Nephron progenitor cell (in vitro differentiated cells): ENCODE measurements around the gene FJX1.

Source experiments
- DNase-seq: peaks from one replicate; pipeline ENCODE4 v3.0.0; 2021
- H3K27ac Mint-ChIP-seq: 2 replicates; pipeline ENCODE4 v1.8.0; 2021; ENCODE audit warnings: mild to moderate bottlenecking, moderate library complexity, mixed read lengths
- H3K27me3 Mint-ChIP-seq: 2 replicates; pipeline ENCODE4 v1.8.0; 2021; ENCODE audit warnings: mild to moderate bottlenecking, low read depth, mixed read lengths; ENCODE audit not compliant: poor library complexity
- H3K36me3 Mint-ChIP-seq: 2 replicates; pipeline ENCODE4 v1.8.0; 2021; ENCODE audit warnings: low read depth, mixed read lengths
- H3K4me1 Mint-ChIP-seq: 2 replicates; pipeline ENCODE4 v1.8.0; 2021; ENCODE audit warnings: mixed read lengths
- H3K4me3 Mint-ChIP-seq: 2 replicates; pipeline ENCODE4 v1.8.0; 2021; ENCODE audit warnings: mild to moderate bottlenecking, moderate library complexity, mixed read lengths
- H3K9me3 Mint-ChIP-seq: 2 replicates; pipeline ENCODE4 v1.8.0; 2021; ENCODE audit warnings: mild to moderate bottlenecking, moderate library complexity, mixed read lengths
- TF ChIP-seq, protein P1 (sequence below): fragments of 200-600 bp; sonication (generic); IDR thresholded peaks from 2 replicates; pipeline ENCODE4 v1.5.0; 2021; ENCODE audit warnings: antibody characterized with exemption

Gene FJX1

GRCh38 chr11:35588627-35589026 lies 29.6 kb upstream of the FJX1 start:
- H3K4me3 Mint-ChIP-seq, result no peak overlapping the region
- TF ChIP-seq, protein P1, sequence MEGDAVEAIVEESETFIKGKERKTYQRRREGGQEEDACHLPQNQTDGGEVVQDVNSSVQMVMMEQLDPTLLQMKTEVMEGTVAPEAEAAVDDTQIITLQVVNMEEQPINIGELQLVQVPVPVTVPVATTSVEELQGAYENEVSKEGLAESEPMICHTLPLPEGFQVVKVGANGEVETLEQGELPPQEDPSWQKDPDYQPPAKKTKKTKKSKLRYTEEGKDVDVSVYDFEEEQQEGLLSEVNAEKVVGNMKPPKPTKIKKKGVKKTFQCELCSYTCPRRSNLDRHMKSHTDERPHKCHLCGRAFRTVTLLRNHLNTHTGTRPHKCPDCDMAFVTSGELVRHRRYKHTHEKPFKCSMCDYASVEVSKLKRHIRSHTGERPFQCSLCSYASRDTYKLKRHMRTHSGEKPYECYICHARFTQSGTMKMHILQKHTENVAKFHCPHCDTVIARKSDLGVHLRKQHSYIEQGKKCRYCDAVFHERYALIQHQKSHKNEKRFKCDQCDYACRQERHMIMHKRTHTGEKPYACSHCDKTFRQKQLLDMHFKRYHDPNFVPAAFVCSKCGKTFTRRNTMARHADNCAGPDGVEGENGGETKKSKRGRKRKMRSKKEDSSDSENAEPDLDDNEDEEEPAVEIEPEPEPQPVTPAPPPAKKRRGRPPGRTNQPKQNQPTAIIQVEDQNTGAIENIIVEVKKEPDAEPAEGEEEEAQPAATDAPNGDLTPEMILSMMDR, result no peak
- no peaks in the 10 kb centered on the region for H3K9me3 Mint-ChIP-seq
- no peak for DNase-seq
- no peaks in the 10 kb centered on the region for H3K36me3 Mint-ChIP-seq
- peaks cover 4% of the 10 kb centered on the region for H3K27me3 Mint-ChIP-seq
- no peak overlapping the region for H3K27ac Mint-ChIP-seq
- H3K4me1 Mint-ChIP-seq, result peaks cover 38% of the 10 kb centered on the region

DNA sequence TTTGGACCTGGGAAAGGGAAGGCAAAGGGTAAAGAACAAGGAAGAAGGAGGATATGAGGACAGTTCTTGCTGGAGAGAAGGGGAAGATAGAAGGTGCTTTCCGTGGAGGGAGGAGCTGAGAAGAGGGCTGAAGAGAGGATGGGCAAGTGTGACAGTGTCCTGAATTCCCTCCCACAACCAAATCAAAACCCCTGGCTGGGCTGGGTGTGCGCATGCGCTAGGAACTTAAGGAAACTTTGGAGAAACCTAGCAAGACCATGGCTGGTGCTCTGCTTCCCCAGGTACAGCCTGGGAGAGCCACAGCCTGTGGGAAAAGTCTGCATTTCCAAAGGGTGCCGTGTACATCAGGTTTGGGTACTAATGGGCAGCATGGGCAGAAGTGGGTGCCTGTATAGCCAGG lies 29.0 kb upstream of the FJX1 start:
- Mint-ChIP-seq H3K4me3 (no peak overlapping the region), H3K36me3 (no peaks in the 10 kb centered on the region), H3K27me3 (peaks cover 4% of the 10 kb centered on the region), H3K4me1 (peaks cover 39% of the 10 kb centered on the region), H3K27ac (no peak overlapping the region), H3K9me3 (no peaks in the 10 kb centered on the region)
- DNase-seq, result no peak
- TF ChIP-seq, protein P1, result no peak

GRCh38 chr11:35590412-35590811 lies 27.8 kb upstream of the FJX1 start:
- DNase-seq, result no peak
- H3K27ac Mint-ChIP-seq, result no peak overlapping the region
- peaks cover 4% of the 10 kb centered on the region for H3K27me3 Mint-ChIP-seq
- H3K36me3 Mint-ChIP-seq, result no peaks in the 10 kb centered on the region
- peaks cover 39% of the 10 kb centered on the region for H3K4me1 Mint-ChIP-seq
- peaks cover 11% of the 10 kb centered on the region for H3K9me3 Mint-ChIP-seq
- H3K4me3 Mint-ChIP-seq, result no peak overlapping the region
- TF ChIP-seq, protein P1, result no peak

DNA sequence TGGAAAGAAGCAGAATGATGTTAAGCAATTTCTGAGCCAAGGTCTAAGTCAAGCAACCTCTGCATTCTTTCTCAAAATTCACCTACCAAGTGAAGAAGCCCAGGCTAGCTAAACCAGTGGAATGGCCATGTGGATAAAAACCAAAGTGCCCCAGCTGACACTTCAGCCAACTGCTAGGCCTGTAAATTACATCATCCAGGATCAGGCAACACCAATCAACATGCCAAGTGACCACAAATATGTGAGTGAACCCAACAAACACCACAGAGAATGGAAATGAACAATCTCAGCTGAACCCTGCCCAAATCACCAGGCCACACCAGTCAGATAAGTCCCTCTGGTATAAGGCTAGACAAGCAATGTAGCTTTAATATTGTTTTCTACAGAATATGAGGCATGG lies 25.1 kb upstream of the FJX1 start:
- DNase-seq, result no peak
- no peaks in the 10 kb centered on the region for H3K36me3 Mint-ChIP-seq

GRCh38 chr11:35594680-35595079 lies 23.6 kb upstream of the FJX1 start:
- Mint-ChIP-seq H3K4me1 (peaks cover 6% of the 10 kb centered on the region), H3K36me3 (no peaks in the 10 kb centered on the region), H3K4me3 (no peak overlapping the region), H3K27ac (peak overlapping the region; percentile 56), H3K9me3 (peaks cover 22% of the 10 kb centered on the region), H3K27me3 (peaks cover 4% of the 10 kb centered on the region)
- TF ChIP-seq, protein P1, result no peak
- no peak for DNase-seq

More for the DNA sequence above, 25.1 kb upstream of the FJX1 start:
- peaks cover 14% of the 10 kb centered on the region for H3K4me1 Mint-ChIP-seq
- H3K27ac Mint-ChIP-seq, result no peak overlapping the region
- H3K27me3 Mint-ChIP-seq, result peaks cover 4% of the 10 kb centered on the region
- TF ChIP-seq, protein P1, result no peak
- no peak overlapping the region for H3K4me3 Mint-ChIP-seq
- peaks cover 22% of the 10 kb centered on the region for H3K9me3 Mint-ChIP-seq

- no peak for DNase-seq
- no peaks in the 10 kb centered on the region for H3K27me3 Mint-ChIP-seq
- H3K4me3 Mint-ChIP-seq, result no peak overlapping the region
- H3K27ac Mint-ChIP-seq, result no peak overlapping the region
- H3K9me3 Mint-ChIP-seq, result peaks cover 22% of the 10 kb centered on the region
- H3K36me3 Mint-ChIP-seq, result no peaks in the 10 kb centered on the region
- peaks cover 22% of the 10 kb centered on the region for H3K4me1 Mint-ChIP-seq
- TF ChIP-seq, protein P1, result no peak
Observed at GRCh38 chr11:35598254-35599125, 19.8 kb upstream of the FJX1 start.
